Mammary epithelial cell (primary cell): Measurements from ENCODE around the gene TBXAS1.

Experiments
- CTCF ChIP-seq, 2 donors: IDR thresholded peaks in 1 of 2; conservative IDR thresholded peaks in 1 of 2; 2 replicates each; pipeline ENCODE4 v1.5.1; 2011 to 2012; ENCODE audit warnings: inconsistent platforms in 2 of 2, low read length in 2 of 2, mild to moderate bottlenecking in 2 of 2, control low read depth in 1 of 2, low read depth in 1 of 2; ENCODE audit not compliant: insufficient read depth in 1 of 2; ENCODE audit errors: extremely low read depth in 1 of 2
- EZH2 ChIP-seq: IDR thresholded peaks from 2 replicates; pipeline ENCODE4 v1.6.1; 2012; ENCODE audit warnings: low read length, inconsistent platforms, borderline replicate concordance

- TF ChIP-seq CTCF (conservative IDR thresholded peaks at IDR 0.05 in 1 of 2, IDR thresholded peaks at IDR 0.05 in 1 of 2; ENCODE audit: extremely low read depth in 1 of 2, insufficient read depth in 1 of 2, low read depth in 1 of 2, low read length in 2 of 2): no peak
- no peak for TF ChIP-seq EZH2
Measured at GRCh38 chr7:139948167-139948566, 119.1 kb downstream of the TBXAS1 start.
